CD4-positive, CD25-positive, alpha-beta regulatory T cell (primary cell): ENCODE measurements around the gene PROSER2. TPM values are rescaled to one million over a fixed set of nuclear protein-coding genes. Genes with fewer than 3 reads are reported as not detected.

Experiments
- ATAC-seq, 2 donors: fragments of 150-1000 bp; cut with Tn5 transposase; one replicate each; pipeline ENCODE4 v1.10.0; 2021; ENCODE audit warnings: low read depth in 2 of 2, moderate number of reproducible peaks in 2 of 2, moderate library complexity in 1 of 2
- DNase-seq, 3 donors: peaks; one replicate each; pipeline versions ENCODE4 v3.0.0 to v3.0.0-alpha.2; 2012 to 2022; ENCODE audit warnings: mixed read lengths in 1 of 3
- H3K27ac ChIP-seq: one replicate; pipeline ENCODE4 v1.7.0; 2013; ENCODE audit warnings: mild to moderate bottlenecking, low read length; ENCODE audit not compliant: insufficient read depth, poor library complexity, severe bottlenecking
- H3K27me3 ChIP-seq: one replicate; pipeline ENCODE4 v1.7.0; 2013; ENCODE audit warnings: low read length; ENCODE audit not compliant: control insufficient read depth, insufficient read depth
- H3K36me3 ChIP-seq: one replicate; pipeline ENCODE4 v1.7.0; 2013; ENCODE audit warnings: mild to moderate bottlenecking, low read length, moderate library complexity; ENCODE audit not compliant: control insufficient read depth, insufficient read depth
- H3K4me1 ChIP-seq: 2 replicates; pipeline ENCODE4 v1.7.0; 2013; ENCODE audit warnings: mild to moderate bottlenecking, low read length; ENCODE audit not compliant: insufficient read depth, control insufficient read depth, poor library complexity, severe bottlenecking
- H3K4me3 ChIP-seq: one replicate; pipeline ENCODE4 v1.7.0; 2013; ENCODE audit warnings: low read depth, mild to moderate bottlenecking, low read length, moderate library complexity
- H3K9me3 ChIP-seq, 2 experiments: 1 replicate in 1 of 2; 2 replicates in 1 of 2; pipeline ENCODE4 v1.7.0; 2013; ENCODE audit warnings: low read length in 2 of 2, mild to moderate bottlenecking in 1 of 2, moderate library complexity in 1 of 2; ENCODE audit not compliant: control insufficient read depth in 2 of 2
- H3K27ac Mint-ChIP-seq, 3 donors: one replicate each; pipeline ENCODE4 v1.8.0; 2020 to 2022; ENCODE audit warnings: mild to moderate bottlenecking in 3 of 3, mixed read lengths in 3 of 3, moderate library complexity in 2 of 3
- H3K27me3 Mint-ChIP-seq: one replicate; pipeline ENCODE4 v1.8.0; 2022; ENCODE audit warnings: mild to moderate bottlenecking, mixed read lengths
- H3K36me3 Mint-ChIP-seq: one replicate; pipeline ENCODE4 v1.8.0; 2020; ENCODE audit warnings: mixed read lengths
- H3K4me1 Mint-ChIP-seq, 4 donors: one replicate each; pipeline ENCODE4 v1.8.0; 2020 to 2022; ENCODE audit warnings: mixed read lengths in 4 of 4, mild to moderate bottlenecking in 1 of 4
- H3K4me3 Mint-ChIP-seq, 4 donors: one replicate each; pipeline ENCODE4 v1.8.0; 2020 to 2022; ENCODE audit warnings: mild to moderate bottlenecking in 4 of 4, mixed read lengths in 4 of 4, moderate library complexity in 3 of 4
- H3K9me3 Mint-ChIP-seq, 7 donors: one replicate each; pipeline ENCODE4 v1.8.0; 2020 to 2022; ENCODE audit warnings: mixed read lengths in 7 of 7, mild to moderate bottlenecking in 3 of 7, moderate library complexity in 2 of 7
- polyA plus RNA-seq, 4 donors: library from polyadenylated mRNA; unstranded; fragments of 300-500 nt; fragmentation: Illumina TruSeq; gene quantifications; one replicate each; pipeline ENCODE4 v1.2.3, GENCODE V29; 2021
- total RNA-seq: library from RNA; stranded (reverse); gene quantifications from one replicate; pipeline ENCODE4 v1.2.3, GENCODE V29; 2022

The PROSER2 gene
- total and polyA plus RNA-seq, 5 donors from 2014 or later: 0.25 to 1.3 (median 0.65) TPM; not detected in 2

DNA sequence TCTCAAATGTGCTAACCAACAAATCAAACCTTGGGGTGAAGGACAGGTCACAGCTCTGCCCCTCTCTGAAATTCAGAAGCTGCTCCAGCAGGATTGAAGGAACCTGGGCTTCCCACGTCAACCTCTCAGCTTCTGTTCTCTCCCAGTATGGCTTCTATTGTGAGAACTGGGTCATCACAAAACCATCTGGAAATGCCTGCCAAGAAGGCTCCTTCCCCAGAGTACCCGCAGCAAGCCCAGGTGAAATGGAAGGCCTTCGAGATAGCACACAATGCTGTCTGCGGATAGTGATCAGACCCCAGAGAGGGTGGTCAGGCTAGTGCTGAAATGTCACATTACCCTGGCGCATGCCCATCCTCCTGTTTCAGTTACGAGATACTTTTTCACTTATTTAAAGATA is 16.4 kb upstream of the PROSER2 start:
- ATAC-seq (no peak), DNase-seq (no peak)
- Mint-ChIP-seq H3K4me3 (no peak overlapping the region), H3K9me3 (no peaks in the 10 kb centered on the region), H3K27me3 (peaks cover 23% of the 10 kb centered on the region), H3K27ac (no peak overlapping the region), H3K4me1 (no peaks in the 10 kb centered on the region), H3K36me3 (no peaks in the 10 kb centered on the region)
- Histone ChIP-seq H3K27me3 (no peaks in the 10 kb centered on the region), H3K36me3 (no peaks in the 10 kb centered on the region), H3K27ac (no peak overlapping the region), H3K4me3 (no peak overlapping the region), H3K9me3 (no peaks in the 10 kb centered on the region), H3K4me1 (no peaks in the 10 kb centered on the region)

DNA sequence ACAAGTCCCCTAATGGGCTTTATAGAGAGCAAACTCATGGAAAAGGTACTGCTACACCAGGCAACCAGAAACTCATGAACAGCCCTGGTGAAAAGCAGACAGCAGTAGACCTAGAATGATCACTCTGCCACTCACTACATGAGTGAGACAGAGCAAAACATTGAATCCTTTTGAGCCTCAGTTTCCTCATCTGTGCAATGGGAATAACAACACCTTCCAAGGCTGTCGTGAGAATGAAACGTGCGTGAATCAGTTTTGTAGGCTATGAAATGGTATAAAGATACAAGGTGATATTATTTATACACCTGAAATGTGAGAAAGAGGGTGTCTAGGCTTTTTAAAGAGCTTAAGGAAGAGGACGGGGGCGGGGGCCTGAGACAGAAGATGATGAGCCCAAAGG is 14.3 kb upstream of the PROSER2 start:
- ATAC-seq (no peak), DNase-seq (no peak)
- H3K4me1 ChIP-seq: no peaks in the 10 kb centered on the region
- H3K4me3 ChIP-seq: no peak overlapping the region
- no peaks in the 10 kb centered on the region for H3K27me3 ChIP-seq
- H3K27ac ChIP-seq: no peak overlapping the region
- H3K9me3 Mint-ChIP-seq: no peaks in the 10 kb centered on the region
- H3K4me3 Mint-ChIP-seq: no peak overlapping the region
- peaks cover 22% of the 10 kb centered on the region for H3K27me3 Mint-ChIP-seq
- H3K27ac Mint-ChIP-seq: no peak overlapping the region
- H3K36me3 ChIP-seq: no peaks in the 10 kb centered on the region
- H3K36me3 Mint-ChIP-seq: no peaks in the 10 kb centered on the region
- no peaks in the 10 kb centered on the region for H3K9me3 ChIP-seq
- no peaks in the 10 kb centered on the region for H3K4me1 Mint-ChIP-seq

DNA sequence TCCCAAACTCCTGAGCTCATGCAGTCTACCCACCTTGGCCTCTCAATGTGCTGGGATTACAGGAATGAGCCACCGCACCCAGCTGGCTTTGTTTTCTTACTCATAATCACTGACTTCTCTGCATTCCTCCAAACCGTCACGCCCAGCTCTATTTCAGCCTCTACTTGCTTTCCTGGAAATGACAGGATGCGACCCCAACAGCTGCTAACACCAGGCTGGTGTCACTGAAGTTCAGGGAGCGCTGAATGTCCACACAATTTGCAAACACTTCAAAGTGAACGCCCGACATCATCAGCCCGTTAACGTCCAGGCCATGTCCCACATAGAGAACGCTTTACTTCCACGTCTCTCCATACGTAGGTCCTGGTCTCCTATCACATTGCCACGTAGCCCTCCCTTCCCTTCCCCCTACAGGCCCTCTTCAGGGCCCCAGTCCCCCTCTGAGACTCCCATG is 12.8 kb upstream of the PROSER2 start:
- DNase-seq (no peak), ATAC-seq (no peak)
- no peaks in the 10 kb centered on the region for H3K4me1 ChIP-seq
- no peak overlapping the region for H3K4me3 ChIP-seq
- Mint-ChIP-seq H3K27me3 (peaks cover 17% of the 10 kb centered on the region), H3K27ac (no peak overlapping the region), H3K9me3 (no peaks in the 10 kb centered on the region), H3K4me1 (no peaks in the 10 kb centered on the region), H3K4me3 (no peak overlapping the region), H3K36me3 (no peaks in the 10 kb centered on the region)
- H3K36me3 ChIP-seq: no peaks in the 10 kb centered on the region
- H3K9me3 ChIP-seq: no peaks in the 10 kb centered on the region
- H3K27me3 ChIP-seq: no peaks in the 10 kb centered on the region
- H3K27ac ChIP-seq: no peak overlapping the region

DNA sequence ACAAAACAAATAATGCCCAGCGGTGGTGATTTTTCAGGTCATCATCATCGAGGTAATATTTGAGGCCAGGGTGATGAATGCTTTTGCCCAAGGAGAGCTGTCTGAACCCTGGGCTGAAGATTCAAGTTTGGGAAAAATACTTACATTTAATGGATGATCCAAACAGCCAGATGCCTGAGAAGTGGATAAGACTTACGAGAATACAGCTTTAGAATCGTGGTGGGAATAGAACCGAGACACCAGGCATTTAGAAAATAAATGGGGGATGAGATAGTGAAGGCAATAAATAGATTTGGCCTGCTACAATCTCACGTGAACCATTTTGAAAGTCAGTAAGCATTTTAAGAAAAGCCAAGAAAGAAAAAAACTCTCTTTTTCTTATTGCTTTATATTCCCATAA is 12.2 kb upstream of the PROSER2 start:
- no peaks in the 10 kb centered on the region for H3K36me3 ChIP-seq
- no peak for DNase-seq
- no peaks in the 10 kb centered on the region for H3K4me1 Mint-ChIP-seq
- no peaks in the 10 kb centered on the region for H3K27me3 ChIP-seq
- no peaks in the 10 kb centered on the region for H3K9me3 ChIP-seq
- no peaks in the 10 kb centered on the region for H3K36me3 Mint-ChIP-seq
- no peaks in the 10 kb centered on the region for H3K9me3 Mint-ChIP-seq
- H3K27ac Mint-ChIP-seq: no peak overlapping the region
- no peaks in the 10 kb centered on the region for H3K4me1 ChIP-seq
- H3K4me3 ChIP-seq: no peak overlapping the region
- no peak overlapping the region for H3K4me3 Mint-ChIP-seq
- peaks cover 15% of the 10 kb centered on the region for H3K27me3 Mint-ChIP-seq
- H3K27ac ChIP-seq: no peak overlapping the region
- ATAC-seq: no peak

DNA sequence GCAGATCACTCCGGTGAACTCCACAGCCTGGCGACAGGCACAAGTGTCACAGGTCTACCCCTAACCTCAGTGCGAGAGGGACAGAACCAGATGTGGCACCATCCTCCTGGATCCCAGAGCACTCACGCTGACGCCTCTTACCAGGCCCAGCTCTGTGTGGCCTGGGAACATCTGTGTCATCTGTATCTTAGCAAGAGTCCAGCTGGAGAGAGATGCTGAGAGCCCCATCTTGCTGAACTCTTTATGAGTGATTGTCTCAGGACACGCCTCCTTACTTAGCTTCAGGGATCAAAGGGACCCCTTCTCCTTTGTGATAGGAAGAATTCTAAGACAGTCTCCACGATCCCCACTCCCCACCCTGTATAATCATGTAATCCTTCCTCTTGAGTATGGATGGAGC is 10.0 kb upstream of the PROSER2 start:
- peaks cover 15% of the 10 kb centered on the region for H3K27me3 Mint-ChIP-seq
- ATAC-seq: no peak
- Histone ChIP-seq H3K27me3 (no peaks in the 10 kb centered on the region), H3K4me3 (no peak overlapping the region), H3K4me1 (no peaks in the 10 kb centered on the region), H3K9me3 (no peaks in the 10 kb centered on the region), H3K27ac (no peak overlapping the region), H3K36me3 (no peaks in the 10 kb centered on the region)
- H3K36me3 Mint-ChIP-seq: no peaks in the 10 kb centered on the region
- no peaks in the 10 kb centered on the region for H3K4me1 Mint-ChIP-seq
- H3K27ac Mint-ChIP-seq: no peak overlapping the region
- DNase-seq: no peak
- H3K9me3 Mint-ChIP-seq: no peaks in the 10 kb centered on the region
- no peak overlapping the region for H3K4me3 Mint-ChIP-seq

DNA sequence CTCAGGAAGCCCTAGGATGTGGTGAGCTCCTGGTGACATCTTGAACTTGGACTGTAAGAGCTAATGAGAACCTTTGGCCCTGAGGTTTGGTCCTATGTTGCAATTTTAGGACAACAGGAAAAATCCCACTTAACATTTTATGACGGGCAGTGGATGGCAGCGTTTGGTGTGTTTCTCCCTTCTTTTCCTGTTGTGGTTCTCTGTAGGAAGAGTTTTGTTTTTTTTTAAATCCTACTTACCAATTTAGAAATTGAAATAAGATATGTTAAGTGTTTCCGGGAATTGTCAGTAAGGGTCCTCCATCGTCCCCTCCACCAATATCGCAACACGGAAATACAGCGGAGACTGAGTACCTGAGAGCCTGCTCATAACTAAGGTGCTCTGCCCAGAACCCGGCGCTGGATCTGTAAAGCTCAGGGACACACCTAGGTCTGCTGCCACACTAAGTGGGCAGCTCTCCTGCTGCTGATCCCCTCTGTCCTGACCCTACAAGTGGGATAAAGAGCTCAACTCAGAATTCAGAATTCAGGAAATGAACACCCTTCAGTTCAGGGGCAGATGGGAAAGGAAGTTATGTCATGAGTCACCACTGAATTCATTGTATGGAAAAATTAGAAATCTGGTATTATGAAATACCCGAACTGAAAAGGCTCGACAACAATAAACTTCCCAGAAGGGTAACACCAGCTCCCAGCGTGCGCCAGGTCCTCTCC is 9.1 kb upstream of the PROSER2 start:
- Mint-ChIP-seq H3K27me3 (peaks cover 15% of the 10 kb centered on the region), H3K9me3 (no peaks in the 10 kb centered on the region), H3K4me3 (no peak overlapping the region), H3K4me1 (no peaks in the 10 kb centered on the region), H3K36me3 (no peaks in the 10 kb centered on the region), H3K27ac (no peak overlapping the region)
- Histone ChIP-seq H3K36me3 (no peaks in the 10 kb centered on the region), H3K4me3 (no peak overlapping the region), H3K9me3 (no peaks in the 10 kb centered on the region), H3K27me3 (no peaks in the 10 kb centered on the region), H3K4me1 (no peaks in the 10 kb centered on the region), H3K27ac (no peak overlapping the region)
- no peak for DNase-seq
- ATAC-seq: no peak

DNA sequence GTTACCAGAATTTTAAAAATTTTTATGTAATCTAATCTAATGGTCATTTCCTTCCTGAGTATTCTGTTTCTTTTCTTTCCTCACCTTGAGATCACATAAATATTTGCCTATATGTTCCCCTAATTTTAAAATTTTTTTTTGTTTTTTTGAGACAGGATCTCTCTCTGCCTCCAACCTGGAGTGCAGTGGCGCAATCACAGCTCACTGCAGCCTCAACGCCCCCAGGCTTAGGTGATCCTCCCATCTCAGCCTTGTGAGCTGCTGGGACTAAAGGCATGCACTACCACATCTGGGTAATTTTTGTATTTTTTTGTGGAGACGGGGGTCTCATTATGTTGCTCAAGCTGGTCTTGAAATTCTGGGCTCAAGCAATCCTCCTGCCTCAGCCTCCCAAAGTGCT is 4.1 kb upstream of the PROSER2 start:
- no peaks in the 10 kb centered on the region for H3K36me3 Mint-ChIP-seq
- Histone ChIP-seq H3K27ac (no peak overlapping the region), H3K9me3 (no peaks in the 10 kb centered on the region), H3K27me3 (peaks cover 14% of the 10 kb centered on the region), H3K36me3 (no peaks in the 10 kb centered on the region), H3K4me1 (peaks cover 6% of the 10 kb centered on the region), H3K4me3 (no peak overlapping the region)
- peaks cover 35% of the 10 kb centered on the region for H3K27me3 Mint-ChIP-seq
- peaks cover 0 to 2% (median 0%) of the 10 kb centered on the region in 7 donors for H3K9me3 Mint-ChIP-seq
- DNase-seq (no peak), ATAC-seq (no peak)
- H3K27ac Mint-ChIP-seq: no peak overlapping the region
- H3K4me3 Mint-ChIP-seq: no peak overlapping the region
- peaks cover 4 to 7% (median 6%) of the 10 kb centered on the region in 4 donors for H3K4me1 Mint-ChIP-seq

DNA sequence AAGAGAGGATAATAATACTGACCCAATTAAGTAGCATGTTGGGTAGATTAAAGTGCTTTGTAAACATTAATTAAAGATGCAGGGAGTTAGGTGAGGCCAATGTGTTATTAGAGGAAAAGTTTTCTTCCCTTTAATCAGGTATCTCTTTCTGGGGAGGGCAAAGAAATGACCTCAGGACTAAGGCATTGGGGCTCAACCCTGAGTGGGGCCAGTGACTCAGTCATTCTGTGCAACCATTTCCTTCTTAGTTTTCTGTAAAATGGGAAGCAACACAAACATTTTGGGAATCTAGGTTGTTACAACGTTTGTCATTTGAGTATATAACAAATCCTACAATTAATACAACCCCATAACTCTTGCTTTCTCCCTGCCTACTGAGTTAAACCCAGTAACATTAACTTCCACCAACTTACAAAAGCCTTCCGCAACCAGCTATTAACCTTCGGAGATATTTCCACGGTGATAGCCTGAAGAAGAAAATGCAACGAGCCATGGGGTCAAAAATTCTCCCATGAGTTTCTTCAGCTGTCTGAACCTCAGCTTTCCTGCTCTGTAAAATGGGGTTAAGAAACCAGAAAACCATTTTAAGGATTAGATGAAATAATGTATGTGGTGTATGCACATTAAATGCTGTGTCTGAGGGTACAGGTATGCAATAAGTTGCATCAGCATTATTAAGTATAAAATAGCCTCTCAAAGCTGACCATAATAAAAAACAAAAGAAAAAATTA is 965 bp upstream of the PROSER2 start:
- no peaks in the 10 kb centered on the region for H3K36me3 Mint-ChIP-seq
- no peak overlapping the region for H3K4me3 ChIP-seq
- H3K4me1 Mint-ChIP-seq: peaks cover 4 to 9% (median 8%) of the 10 kb centered on the region in 4 donors
- H3K27me3 Mint-ChIP-seq: peaks cover 56% of the 10 kb centered on the region
- no peak overlapping the region for H3K27ac ChIP-seq
- H3K27me3 ChIP-seq: peaks cover 31% of the 10 kb centered on the region
- H3K4me3 Mint-ChIP-seq: no peak overlapping the region
- ATAC-seq (no peak), DNase-seq (no peak)
- H3K4me1 ChIP-seq: peaks cover 6% of the 10 kb centered on the region
- no peaks in the 10 kb centered on the region for H3K9me3 ChIP-seq
- H3K36me3 ChIP-seq: no peaks in the 10 kb centered on the region
- H3K9me3 Mint-ChIP-seq: peaks cover 0 to 2% (median 0%) of the 10 kb centered on the region in 7 donors
- H3K27ac Mint-ChIP-seq: no peak overlapping the region
